HG02852 (cell line): ENCODE measurements around the gene MPEG1.

Experiments used
- ATAC-seq: cut with Tn5 transposase; IDR thresholded peaks from one replicate; pipeline ENCODE4 v1.9.1; 2021; ENCODE audit warnings: mild to moderate bottlenecking, moderate library complexity; ENCODE audit not compliant: unreplicated experiment

Gene MPEG1

GRCh38 chr11:59189986-59190385 is 22.7 kb downstream of the MPEG1 start:
- ATAC-seq, result no peak

- no peak for ATAC-seq
Observed at GRCh38 chr11:59188954-59189353, 23.8 kb downstream of the MPEG1 start.

GRCh38 chr11:59187587-59187986 is 25.1 kb downstream of the MPEG1 start:
- ATAC-seq, result no peak

GRCh38 chr11:59187035-59187434 is 25.7 kb downstream of the MPEG1 start:
- ATAC-seq, result no peak

- ATAC-seq, result peak; percentile 67
Observed at GRCh38 chr11:59186130-59186594, 26.6 kb downstream of the MPEG1 start.

- no peak for ATAC-seq
Observed at GRCh38 chr11:59185386-59185945, 27.3 kb downstream of the MPEG1 start.

GRCh38 chr11:59184691-59185339 is 27.9 kb downstream of the MPEG1 start:
- no peak for ATAC-seq

GRCh38 chr11:59183771-59184170 is 29.0 kb downstream of the MPEG1 start:
- ATAC-seq, result no peak

- no peak for ATAC-seq
Observed at GRCh38 chr11:59182457-59183151, 30.1 kb downstream of the MPEG1 start.

- no peak for ATAC-seq
Observed at GRCh38 chr11:59181746-59182456, 30.8 kb downstream of the MPEG1 start.

- no peak for ATAC-seq
Observed at GRCh38 chr11:59180907-59181306, 31.8 kb downstream of the MPEG1 start.

- no peak for ATAC-seq
Observed at GRCh38 chr11:59180168-59180776, 32.5 kb downstream of the MPEG1 start.

GRCh38 chr11:59179121-59179520 is 33.6 kb downstream of the MPEG1 start:
- ATAC-seq, result no peak

- ATAC-seq, result no peak
Observed at GRCh38 chr11:59178402-59178801, 34.3 kb downstream of the MPEG1 start.

- ATAC-seq, result no peak
Observed at GRCh38 chr11:59176330-59176729, 36.4 kb downstream of the MPEG1 start.

- no peak for ATAC-seq
Observed at GRCh38 chr11:59175091-59175501, 37.6 kb downstream of the MPEG1 start.

GRCh38 chr11:59174664-59175033 is 38.1 kb downstream of the MPEG1 start:
- no peak for ATAC-seq

- ATAC-seq, result no peak
Observed at GRCh38 chr11:59173964-59174663, 38.6 kb downstream of the MPEG1 start.

GRCh38 chr11:59173080-59173963 is 39.4 kb downstream of the MPEG1 start:
- peak; percentile 3 for ATAC-seq
